ENCODE results near the gene CANT1.

CANT1 gene

DNA sequence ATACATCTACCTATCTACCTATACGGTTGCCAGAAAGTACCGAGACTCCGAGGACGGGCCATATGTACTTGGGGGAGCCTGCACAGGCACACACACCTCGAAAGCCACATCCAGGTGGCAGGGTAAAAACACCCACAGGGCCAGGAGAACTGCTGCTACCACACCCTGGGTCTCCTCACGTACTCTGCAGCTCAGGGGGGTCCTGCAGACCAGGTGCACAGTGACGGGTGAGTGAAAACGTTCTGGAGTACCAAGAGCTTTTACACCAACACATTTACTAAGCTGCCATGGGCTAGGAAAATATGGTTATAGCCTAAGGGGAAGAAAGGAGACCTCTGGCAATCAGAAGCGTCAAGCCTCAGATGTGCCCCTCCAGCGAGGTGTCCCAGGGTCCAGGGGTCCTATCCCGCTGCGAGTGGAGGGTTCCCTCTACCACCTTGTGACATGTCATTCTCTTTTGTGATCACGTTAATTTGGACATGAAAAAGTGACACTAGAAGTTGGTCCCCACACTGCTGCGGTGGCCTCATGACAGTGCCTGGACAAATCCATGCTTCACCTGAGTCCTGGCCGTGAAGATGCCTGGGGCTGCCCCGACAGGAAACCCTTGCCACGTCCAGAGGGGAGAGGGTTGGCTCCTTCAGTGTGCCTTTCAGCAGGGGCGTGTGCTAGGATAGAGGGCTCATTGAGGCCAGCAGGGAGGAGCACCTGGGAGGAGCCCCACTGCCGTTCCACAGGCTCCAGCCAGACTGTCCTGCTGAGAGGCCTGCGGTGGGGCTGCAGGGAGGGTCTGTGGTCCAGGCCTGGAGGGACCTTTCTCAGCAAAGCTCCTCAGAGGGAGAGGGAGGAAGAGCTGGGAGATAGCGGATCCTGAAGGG is 1.8 kb downstream of the CANT1 start:
- DNase-seq = no peak

DNA sequence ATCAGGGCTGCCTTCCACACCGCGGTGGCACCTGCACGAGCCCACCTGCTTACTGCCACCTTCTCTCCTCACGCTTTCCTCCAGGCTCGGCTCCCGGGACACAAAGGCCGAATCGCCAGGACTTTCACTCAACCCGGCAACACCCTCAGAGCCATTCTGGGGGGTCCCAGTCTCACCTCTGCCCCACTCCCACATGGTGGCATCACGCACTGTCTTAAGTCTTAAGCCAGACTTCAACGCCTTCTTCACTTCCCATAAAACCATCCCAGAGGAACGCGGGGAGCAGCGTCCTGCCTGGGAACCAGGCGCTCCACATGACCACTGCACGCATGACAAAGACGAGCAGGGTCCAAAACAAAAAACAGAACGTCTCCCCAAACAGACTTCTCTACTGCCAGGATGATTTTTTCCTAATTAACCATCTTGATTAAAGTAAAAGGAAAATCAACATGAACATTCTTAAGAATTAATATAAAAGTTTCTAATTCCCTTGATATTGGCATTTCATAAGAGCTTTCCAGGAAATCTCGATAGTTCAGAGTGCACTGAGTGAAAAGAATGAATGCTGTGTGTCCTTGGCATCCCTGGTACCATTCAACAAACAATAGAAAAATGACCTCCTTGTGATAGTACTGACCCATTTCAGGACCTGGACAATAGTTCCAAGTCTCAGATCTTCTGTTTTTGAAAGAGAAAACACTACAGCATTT is 2.6 kb downstream of the CANT1 start:
- no peak for DNase-seq

DNA sequence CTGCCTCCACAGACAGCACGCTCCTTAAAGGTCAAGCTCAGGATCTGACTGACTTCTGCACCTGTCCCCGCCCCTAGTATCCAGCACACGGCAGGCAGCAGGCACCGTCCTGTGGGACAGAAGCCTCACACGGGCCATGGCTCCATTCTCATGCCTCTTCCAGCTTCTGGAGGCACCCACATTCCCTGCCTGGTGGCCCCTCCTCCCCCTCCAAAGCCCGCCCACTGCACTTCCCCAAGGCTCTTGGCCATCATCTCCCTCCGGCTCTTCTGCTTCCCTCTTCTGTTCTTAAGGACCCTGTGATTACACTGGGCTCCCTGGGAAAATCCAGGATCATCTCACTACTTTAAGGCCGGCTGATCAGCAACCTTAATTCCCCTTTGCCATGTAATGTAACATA is 3.5 kb downstream of the CANT1 start:
- DNase-seq = no peak

DNA sequence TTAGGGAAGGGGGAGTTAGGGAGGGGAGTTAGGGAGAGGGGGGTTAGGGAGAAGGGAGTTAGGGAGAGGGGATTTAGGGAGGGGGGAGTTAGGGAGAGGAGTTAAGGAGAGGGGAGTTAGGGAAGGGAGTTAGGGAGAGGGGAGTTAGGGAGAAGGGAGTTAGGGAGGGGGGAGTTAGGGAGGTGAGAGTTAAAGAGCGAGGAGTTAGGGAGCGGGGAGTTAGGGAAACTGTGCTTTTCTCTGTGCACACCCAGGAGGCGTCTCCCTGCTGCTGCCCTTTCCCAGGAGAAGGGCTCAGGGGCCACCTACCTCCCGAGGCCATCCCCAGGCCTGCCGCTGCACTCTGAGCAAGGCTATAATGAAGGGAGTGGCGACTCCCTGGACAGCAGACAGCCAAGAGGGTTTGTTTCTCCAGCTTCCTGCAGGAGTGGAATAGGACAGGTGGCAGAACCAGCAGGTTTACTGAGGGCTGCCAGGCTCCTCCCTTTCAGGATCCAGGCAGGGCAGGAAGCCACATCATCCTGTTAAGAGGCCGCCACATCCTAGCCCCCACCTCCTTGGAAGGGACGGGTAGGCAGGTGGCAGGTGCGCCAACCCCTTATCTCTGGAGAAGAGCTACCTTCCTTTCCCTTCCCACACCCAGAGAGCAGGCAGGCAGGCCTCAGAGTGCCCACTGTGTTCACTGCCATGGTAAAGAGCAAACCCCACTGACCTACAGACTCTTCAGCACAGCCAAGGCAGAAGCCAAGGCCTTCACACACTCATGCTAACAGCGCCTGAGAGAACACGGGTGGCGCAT is 4.3 kb downstream of the CANT1 start:
- no peak for DNase-seq

DNA sequence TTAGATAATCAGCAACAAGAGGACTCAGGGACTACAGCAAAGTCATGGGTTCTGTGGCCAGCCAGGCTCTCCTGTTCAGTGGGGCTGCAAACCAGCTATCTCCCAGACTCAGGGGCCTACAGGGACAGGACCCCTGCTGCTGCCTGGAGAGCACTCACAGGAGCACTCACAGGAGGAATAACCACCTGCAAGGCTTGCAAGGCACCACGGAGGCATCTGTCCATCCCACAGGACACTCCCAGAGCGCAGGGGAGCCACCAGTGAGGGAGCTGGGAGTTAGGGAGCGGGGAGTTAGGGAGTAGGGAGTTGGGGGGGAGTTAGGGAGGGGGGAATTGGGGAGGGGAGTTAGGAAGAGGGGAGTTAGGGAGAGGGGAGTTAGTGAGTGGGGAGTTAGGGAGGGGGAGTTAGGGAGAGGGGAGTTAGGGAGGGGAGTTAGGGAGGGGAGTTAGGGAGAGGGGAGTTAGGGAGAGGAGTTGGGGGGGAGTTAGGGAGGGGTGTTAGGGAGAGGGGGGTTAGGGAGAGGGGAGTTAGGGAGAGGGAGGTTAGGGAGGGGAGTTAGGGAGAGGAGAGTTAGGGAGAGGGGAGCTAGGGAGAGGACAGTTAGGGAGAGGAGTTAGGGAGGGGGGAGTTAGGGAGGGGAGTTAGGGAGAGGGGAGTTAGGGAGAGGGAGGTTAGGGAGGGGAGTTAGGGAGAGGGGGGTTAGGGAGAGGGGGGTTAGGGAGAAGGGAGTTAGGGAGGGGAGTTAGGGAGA is 5.7 kb downstream of the CANT1 start:
- no peak for DNase-seq

DNA sequence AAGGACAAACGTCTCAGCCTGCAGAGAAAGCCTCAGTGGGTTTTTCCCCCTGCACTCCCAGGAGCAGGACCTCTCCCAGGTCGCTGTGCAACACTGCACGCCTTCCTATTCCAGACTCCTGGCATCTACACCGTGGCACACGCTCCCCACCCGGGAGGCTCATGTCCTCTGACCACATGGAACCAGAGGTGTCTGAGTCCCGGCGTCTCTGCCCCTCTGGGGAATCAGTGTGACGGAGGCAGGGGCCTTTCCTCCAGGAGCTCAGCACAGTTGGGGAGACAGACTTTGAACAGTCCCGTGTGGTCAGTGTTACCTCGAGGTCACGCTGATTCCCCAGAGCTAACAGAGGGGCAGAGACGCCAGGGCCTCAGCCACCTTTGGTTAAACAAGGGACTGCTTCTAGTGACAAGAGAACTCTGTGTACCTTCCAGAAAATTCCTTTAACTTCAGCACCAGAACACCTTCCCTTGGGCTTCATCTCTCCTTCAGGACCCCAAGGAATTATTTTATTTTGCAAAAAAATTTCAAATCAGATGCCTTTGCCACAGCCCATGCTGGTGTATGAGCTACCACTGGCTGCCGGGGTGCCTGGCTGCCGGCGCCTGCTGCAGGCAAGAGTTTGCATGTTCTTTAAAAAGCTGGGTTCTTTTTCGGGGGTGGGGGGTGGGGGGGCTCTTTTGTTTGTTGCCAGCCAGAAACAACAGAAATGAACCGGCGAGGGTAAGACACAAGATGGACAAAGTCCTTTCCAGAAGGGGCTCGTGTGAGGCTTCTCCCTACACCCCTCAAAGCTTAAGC is 6.6 kb downstream of the CANT1 start:
- no peak for DNase-seq

DNA sequence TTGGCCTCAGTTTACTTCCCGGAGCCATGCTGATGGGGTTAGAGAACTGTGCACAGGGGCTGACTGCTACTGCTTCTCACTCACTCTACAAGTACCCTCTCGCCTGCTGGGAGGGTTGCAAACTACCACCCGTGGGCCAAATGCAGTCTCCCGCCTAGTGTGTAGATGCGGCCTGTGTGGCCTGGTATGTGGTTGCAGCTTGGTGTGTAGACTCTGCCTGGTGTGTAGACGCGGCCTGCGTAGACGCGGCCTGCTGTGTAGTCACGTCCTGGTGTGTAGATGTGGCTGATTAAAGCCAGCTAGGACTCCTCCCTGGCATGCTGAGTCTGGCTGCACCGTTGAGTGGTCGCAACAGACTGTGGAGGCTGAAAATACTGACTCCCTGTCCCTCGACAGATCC is 7.3 kb downstream of the CANT1 start:
- no peak for DNase-seq

DNA sequence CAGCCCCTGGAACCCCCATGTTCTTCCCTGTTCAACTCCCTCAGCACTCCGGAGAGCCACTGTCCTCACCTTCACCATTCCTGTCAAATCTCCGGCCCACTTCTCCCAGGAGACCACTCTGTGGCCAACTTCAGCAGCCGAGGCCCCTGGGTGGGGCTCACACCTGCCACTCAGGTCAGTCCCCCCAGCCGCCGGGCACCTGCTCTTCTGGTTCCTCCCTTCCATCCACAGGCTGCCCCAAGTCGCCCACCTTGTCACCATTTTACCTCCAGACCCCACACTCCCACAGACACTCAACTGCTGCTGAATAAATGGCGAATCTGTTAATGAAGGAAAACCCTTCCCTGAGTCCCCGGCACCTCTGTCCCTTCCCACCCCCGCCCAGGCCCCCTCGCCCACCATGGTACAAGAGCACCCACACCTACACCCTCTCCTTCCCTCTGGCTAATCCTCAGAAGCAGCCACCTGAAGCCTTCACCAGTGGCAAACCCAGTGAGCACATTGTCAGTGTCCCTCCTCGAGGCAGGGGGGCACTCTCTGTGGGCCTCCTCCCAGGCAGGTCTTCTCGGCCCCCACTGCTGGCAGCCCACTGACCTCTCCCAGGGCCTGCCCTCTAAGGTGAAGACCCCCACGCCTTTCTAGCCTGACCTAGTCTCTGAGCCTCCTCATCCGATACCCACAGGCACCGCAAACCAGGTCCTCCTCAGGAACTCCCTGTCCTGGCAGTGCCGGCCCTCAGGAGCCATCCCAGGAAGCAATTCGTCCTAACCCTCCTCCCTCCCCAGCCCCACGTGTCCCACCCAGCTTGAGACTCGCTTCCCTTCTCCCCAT is 8.2 kb downstream of the CANT1 start:
- no peak for DNase-seq

DNA sequence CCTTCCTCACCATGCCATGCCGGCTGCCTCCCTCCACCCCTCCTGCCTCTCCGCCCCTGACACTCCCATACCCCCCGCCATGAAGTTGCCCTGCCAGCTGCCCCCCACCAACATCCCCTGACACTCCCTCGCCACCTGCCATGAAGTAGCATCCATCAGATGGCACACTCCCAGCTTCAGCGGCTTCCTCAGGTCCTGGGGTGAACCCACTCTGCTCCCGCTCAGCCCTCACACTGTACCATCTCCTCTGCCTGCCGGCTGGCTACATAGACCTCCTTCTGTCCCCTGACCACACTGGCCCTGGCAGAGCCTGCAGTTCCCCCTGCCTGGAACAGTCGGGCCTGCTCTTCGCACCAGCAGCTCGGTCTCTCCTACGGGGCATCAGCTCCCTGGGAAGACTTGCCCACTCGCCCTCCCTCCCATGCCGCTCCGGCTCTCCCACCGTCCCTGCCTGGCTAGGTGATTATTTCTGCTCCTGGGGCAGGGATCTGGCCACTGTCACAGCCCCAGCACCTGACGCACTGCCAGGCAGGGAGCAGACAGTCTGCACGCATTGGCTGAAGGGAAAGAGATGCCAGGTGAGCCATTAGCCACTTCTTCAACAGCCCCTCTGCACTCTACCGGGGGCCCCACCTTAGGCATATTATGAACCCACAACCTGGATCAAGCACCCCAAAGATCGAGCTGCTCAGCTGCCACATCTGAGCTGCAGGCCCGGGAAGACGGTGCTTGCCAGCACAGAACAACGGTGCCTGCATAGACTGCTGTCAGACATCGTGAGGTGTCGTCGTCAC is 9.0 kb downstream of the CANT1 start:
- no peak for DNase-seq

DNA sequence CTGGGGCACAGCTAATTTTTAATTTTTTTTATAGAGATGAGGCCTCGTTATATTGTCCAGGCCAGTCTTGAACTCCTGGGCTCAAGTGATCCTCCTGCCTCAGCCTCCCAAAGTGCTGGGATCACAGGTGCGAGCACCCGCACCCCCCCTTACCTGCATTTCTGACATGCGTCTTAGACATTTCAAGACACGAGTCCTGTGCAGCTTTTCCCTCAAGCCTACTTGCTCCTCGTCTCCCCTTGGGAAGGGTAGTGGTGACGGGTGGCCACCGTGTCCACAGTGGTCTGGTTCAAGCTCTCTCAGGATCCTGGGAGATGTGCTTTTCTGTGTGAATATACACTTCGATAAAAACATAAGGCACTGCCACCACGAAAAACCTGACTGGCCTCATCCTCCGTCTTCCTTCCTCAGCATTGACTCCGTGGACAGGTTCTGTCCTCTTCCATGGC is 9.6 kb downstream of the CANT1 start:
- no peak for DNase-seq

DNA sequence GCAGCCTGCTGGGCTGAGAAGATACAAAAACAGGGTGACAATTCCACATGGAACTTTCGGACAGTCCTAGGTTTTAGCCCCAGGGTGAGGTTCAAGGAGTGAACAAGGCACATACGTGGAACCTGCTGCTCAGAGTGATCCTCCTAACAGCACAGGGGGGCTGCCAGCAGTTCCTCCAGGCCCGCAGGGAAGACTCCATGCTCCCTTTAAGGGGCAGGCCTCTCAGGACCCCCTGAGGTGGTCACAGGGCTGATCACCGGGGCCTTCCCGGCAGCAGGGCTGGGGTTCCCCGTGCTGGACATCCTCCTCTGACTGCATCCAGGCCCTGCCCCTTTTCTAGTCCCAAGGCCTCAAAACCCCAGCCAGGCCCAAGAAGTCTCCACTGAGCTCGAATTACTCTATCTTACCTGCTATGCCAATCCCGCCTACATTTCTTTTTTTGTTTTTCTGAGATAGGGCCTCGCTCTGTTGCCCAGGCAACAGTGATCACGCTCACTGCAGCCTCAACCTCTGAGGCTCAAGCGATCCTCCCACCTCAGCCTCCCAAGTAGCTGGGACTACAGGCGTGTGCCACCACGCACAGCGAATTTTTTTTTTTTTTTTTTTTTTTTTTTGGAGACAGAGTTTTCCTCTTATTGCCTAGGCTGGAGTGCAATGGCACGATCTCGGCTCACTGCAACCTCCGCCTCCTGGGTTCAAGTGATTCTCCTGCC is 10.4 kb downstream of the CANT1 start:
- no peak for DNase-seq

DNA sequence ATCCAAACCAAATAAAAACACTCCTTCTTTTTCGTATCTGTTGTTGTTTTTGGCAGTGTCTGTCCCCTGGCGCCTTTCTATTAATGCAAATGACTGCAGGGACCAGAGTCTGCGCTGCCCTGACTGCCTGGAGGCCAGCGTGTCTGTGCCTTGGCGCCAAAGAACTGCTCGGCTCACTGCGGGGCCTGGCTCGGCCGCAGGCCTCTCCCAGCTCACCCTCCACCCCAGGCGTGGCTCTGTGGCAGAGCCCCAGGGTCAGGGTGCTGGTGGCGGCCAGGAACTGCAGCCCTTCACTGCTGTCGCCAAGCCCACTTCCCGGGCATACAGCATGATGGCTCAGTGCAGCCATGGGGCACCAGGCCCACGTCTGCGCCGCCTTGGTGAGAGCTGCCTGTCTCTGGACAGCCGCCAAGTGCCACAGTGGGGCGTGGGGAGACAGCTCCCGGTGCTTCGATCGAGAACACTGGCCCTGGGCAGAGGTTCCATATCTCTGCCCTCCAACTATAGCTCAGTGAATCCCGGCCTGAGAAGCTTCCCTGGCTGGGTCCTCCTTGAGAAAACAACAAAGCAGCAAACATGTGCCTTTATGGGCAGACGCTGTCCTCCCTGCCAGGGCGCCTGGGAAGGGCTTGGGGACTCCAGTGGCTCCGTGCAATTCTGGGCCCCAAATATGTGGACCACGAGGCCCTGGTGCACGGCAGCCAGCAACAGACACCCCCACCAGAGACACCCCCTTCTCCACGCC is 11.1 kb downstream of the CANT1 start:
- no peak for DNase-seq

DNA sequence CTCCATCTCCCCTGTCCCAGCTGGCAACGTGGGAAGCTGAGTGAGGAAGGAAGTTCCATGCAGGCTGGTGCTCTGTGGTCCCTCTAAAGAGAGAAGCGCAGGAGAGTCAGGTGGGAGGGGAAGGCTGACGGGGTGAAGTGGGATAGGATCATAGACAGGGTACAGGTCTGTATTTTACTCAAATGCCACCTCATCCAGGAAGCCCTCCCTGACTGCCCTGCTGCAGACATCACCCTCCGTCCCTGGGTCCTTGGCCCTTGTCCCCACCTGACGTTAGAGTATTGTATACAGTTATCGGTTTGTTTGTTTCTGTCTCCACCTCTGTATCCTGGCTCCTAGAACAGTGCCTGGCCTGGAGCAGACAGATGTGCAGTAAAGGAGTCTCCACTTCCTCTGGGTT is 11.7 kb downstream of the CANT1 start:
- no peak for DNase-seq

DNA sequence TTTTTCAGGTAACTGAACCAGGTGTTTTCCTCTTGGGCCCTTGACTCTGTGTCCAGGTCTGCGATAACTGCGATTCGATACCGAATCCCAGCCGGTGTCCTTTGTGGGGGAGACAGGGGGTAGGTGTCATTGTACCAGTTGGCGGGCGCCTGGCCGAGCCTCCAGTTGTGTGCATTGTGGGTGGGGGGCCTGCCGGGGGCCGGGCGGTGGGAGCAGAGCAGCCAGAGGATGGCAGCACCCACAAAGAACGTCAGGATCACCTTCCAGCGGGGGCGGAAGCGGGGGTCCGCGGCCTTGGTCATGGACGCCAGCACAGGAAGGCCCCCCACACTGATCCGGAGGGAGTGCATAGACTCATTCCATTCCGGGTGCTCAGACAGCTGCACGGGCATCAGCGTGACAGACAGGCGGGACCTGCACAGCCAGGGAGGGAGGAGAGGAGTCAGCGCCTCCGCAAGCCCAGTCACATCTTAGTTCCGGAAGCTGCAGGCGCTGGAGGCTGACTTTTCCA is 12.3 kb downstream of the CANT1 start:
- no peak for DNase-seq

DNA sequence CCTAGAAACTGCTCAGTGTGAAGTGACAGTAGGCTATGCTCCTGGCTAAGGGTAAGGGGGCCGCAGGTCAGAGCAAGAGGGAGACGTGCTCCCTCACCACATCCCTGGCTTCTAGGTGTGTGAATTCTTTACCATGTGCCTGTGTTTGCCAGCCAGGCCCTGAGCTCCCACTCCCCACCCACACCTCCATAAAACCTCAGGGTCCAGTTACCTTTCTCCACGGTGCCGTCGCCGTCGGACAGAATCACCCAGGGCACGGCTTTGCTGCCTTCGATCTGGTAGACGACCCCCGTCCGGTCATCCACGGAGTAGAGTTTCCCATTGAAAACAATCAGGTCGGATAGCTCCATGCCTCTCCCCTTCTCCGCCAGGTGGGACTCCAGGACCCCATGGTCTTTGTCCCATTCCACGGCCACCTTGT is 12.8 kb downstream of the CANT1 start:
- DNase-seq = no peak

DNA sequence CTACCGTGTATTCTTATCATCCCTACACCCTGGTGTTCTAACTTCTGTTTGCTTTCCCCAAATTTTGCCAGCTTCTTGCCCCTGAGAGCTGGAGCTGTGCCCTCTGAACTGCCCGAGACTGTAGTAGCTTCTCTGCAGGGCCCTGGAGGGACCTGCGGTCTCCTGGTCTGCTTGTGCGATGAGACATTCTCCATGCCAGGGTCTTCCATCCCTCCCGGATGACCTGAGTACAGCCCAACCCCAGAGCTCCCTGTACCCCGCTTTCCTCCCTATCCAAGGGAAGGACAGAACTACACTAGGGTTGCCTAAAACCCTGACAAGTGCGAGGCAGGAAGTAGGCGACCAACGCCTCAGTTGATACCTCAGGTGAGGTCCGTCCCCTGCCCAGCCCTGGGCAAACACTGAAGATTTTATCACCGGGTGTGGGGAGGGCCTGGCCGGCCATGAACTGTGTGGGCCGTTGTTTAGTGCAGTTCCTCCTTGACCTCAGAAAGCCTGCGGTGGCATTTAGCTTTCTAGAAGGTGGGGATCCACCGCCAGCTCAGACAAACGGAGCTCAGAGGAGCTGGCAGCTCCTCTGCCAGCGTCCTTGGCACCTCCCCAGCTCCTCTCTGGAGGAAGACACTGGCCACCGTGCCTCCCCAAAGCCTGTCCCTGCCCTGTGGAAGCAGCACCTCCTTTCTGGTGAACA is 13.7 kb downstream of the CANT1 start:
- no peak for DNase-seq

DNA sequence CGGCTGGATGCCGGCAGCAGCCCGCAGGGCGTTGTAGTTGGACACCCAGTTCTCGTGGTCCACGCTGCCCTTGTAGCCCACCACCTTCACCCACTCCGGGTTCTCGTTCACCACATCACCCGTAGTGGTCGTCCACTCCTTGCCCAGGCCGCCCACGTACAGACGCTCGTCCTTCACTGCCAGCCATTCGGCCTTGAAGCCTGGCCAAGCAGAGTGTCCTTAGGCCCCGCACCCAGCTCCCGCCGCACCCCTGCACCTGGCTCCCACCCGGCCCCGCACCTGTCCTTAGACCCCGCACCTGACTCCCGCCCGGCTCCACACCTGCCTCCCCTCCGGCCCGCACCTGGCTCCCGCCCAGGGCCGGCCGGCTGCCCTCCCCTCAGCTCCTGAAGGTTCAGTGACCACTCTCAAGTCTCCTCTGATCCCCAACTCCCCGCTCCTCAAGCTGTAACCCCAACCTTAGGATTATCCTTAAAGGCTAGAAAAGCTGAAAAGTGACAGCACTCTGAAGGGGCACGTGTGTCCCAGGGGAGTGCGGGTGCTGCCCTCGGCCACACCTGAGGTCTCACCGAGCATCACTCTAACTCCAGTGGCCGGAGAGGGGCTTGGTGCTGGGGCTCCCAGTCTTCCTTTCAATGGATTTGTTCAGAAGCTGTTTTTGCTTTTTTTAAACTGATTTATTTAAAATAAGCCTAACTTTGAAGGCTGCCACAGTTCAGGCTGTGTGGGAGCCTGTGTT is 14.4 kb downstream of the CANT1 start:
- no peak for DNase-seq

Data from NCI-H1092 treated with DMSO at 0.1 percent for 48 hours (cell line).